COR-L47 (cell line): ENCODE data around the gene KCNS1.

ENCODE experiments used
- DNase-seq: peaks from one replicate; lab custom pipeline; 2025; lab: John Stamatoyannopoulos, UW

The KCNS1 gene

GRCh38 chr20:45073221-45073620 is 27.7 kb downstream of the KCNS1 start:
- no peak for DNase-seq

GRCh38 chr20:45072066-45072465 is 28.9 kb downstream of the KCNS1 start:
- DNase-seq, result no peak

DNA sequence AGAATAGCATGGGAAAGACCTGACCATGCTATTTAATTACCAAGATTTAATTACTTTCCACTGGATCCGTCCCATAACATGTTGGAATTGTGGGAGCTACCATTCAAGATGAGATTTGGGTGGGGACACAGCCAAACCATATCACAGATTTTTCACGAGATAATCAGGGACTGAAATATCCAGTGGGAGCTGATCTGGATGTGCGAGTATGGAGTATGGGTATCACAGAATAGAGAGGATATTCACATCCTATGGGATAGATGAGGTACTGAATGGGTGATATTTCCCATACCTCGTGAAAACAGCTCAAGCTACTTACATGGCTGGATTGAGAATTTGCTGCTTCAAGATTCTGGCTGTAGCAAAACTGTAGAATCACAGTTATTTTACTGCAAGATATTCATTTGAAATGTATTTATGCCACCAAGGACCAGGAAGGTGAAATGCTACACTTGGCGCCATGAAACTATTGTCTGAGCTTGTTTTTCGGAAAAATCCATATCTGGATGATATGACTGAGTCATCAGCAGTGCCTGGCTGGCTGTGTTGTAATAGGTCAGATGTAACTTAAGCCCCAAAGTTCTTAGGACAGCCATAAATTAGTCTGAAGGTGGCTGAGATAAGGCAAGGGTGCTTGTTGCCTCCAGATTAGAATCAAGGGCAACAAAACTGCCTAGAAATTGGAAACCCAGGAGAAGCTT is 29.8 kb downstream of the KCNS1 start:
- no peak for DNase-seq

- DNase-seq, result no peak
These were observed 31.7 kb downstream of the KCNS1 start for GRCh38 chr20:45069261-45069660.

DNA sequence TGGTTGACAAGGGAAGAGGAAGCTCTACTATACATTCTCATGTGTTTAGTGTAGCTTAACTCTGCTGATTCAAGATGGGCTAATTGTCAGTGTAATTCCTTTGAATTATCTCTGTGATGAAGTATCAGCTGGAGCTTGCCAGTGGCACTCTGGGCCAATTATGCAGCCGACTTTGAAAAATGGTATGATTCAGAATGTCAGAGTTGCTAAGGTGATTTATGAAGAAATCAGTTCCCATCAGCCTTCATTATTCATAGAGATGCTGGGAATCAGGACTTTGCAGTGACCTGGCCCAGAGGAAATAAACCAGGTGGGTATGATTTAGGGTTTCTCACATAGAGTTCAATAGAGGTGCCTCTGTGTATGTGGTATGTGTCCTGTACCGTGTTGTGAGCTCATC is 33.4 kb downstream of the KCNS1 start:
- DNase-seq, result no peak

GRCh38 chr20:45067087-45067486 is 33.8 kb downstream of the KCNS1 start:
- DNase-seq, result no peak

DNA sequence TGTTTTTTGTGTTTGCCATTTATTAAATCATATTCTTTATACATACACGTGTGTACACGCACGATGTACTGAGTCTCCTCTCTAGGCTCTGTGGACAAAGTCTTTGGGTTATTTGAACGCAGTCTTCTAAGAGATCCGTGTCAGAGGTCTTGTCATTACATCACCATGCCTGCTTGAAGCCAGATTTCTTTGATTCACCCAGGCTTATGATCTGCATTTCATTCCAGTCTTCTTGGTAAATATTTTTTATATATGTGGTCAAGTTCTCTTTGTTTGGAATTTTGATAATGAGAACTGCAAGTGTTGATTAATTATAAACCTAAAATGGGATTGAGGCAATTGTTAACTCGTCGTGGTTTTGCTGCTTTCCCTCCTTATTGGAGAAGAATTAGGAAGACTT is 34.6 kb downstream of the KCNS1 start:
- no peak for DNase-seq

- no peak for DNase-seq
These were observed 36.1 kb downstream of the KCNS1 start for GRCh38 chr20:45064812-45065211.

- DNase-seq, result peak; percentile 7
These were observed 37.8 kb downstream of the KCNS1 start for GRCh38 chr20:45063107-45063506.

DNA sequence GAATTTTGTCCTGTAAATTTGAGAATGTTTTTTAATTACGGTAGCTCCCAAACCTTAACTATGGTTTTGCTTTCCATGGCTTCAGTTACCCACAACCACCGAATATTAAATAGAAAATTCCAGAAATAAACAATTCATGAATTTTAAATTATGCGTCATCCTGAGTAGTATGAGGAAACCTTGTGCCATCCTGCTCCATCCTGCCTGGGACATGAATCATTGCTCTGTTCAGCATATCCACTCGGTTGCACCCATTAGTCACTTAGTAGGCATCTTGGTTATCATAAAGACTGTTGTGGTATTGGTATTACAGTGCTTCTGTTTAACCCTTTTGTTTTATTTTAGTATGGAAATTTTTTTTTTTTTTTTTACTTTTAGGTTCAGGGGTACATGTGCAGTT is 39.7 kb downstream of the KCNS1 start:
- no peak for DNase-seq

DNA sequence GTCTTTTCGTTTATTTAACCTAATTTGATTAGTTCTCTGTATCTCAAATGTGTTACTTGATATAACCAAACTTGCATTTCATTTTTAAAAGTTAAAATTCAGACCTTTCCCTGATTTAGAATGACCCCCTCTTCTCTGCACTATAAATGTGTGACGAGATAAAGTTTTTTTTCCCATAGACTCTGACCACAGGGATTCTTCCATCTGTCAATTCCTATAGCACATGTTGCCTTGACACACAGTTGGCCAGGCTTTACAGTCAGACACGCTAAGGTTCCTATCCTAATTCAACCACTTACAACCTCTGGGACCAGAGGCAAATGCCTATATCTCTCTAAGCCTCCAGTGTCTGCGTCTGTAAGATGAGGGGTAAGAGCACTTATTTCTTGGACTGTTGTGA is 40.6 kb downstream of the KCNS1 start:
- DNase-seq, result no peak

DNA sequence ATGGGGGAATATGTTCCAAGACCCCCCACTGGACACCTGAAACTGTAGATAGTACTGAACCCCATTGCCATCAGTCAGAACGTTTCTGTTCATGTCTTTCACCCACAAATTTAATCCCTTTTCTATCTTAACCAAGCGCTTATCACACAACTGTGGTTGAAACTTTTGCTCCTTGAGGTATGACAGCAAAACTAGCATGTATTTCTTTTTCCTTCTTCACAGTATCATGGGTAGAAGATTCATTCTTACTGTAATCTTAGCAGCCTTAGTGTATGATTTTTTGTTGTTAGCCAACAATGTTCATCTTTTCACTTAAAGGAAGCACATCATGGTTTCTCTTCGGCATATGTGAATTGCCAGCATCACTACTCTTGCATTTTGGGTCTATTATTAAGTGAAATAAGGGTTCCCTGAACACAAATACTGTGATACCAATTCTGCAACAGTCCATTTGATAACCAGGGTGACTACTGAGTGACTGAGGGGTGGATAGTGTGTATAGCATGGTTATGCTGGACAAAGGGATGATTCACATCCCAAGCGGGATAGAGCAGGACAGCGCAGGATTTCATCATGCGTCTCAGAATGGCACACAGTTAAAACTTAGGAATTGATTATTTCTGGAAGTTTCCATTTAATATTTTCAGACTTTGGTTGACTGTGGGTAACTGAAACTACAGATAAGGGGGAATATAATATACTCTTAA is 41.8 kb downstream of the KCNS1 start:
- DNase-seq, result no peak

- no peak for DNase-seq
These were observed 42.6 kb downstream of the KCNS1 start for GRCh38 chr20:45058168-45058850.

DNA sequence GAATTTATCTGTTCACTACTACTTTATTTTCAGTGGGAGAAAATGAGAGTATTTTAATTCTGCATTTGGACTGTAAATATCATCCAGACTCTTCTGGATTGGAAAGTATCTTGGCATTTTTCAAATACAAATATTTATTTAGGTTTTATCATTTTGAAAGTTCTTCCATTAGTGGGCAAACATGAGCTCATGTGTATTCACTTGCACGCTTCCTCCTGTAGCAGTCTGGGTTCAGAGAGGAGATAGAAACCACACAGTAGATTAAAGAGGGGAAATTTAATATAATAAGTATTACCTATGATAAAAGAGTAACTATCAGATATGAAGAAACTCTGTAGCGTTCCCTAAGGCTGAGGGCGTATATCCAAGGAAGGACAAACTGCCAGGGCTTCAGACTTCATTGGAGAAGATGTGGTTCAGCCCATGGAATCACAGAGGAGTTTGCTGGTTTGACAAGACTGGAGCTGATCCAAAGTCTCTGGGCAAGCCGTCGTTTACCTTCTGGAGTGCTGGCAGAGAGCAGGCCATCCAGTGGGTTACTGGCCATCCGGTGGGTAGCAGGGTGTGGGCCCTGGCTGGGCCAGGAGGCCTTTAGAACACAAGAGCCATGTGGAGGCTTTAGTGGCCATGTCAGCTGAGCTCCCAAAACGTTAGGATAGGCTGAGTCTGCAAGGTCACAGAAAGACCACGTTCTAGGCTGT is 44.3 kb downstream of the KCNS1 start:
- no peak for DNase-seq

DNA sequence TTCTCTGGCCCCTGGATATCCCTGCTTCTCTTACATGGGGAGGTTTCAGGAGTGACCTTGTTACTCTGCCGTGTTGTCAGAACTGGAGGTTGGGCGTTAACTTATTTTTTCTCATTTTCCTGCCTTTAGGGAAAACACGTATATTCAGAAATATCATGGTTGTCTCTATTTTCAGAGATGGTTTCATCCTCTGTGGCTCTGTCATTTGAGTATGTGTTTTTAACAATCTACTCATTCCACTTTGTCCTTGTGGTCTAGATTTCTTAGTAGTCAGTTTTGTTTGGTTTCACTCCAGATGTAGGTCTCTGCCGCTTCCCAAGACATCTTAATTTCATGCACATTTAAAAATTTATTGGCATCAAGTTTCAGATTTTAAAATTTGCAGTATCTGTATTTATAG is 45.9 kb downstream of the KCNS1 start:
- no peak for DNase-seq

GRCh38 chr20:45053430-45054351 is 47.2 kb downstream of the KCNS1 start:
- DNase-seq, result no peak

- DNase-seq, result no peak
These were observed 48.1 kb downstream of the KCNS1 start for GRCh38 chr20:45052698-45053429.

DNA sequence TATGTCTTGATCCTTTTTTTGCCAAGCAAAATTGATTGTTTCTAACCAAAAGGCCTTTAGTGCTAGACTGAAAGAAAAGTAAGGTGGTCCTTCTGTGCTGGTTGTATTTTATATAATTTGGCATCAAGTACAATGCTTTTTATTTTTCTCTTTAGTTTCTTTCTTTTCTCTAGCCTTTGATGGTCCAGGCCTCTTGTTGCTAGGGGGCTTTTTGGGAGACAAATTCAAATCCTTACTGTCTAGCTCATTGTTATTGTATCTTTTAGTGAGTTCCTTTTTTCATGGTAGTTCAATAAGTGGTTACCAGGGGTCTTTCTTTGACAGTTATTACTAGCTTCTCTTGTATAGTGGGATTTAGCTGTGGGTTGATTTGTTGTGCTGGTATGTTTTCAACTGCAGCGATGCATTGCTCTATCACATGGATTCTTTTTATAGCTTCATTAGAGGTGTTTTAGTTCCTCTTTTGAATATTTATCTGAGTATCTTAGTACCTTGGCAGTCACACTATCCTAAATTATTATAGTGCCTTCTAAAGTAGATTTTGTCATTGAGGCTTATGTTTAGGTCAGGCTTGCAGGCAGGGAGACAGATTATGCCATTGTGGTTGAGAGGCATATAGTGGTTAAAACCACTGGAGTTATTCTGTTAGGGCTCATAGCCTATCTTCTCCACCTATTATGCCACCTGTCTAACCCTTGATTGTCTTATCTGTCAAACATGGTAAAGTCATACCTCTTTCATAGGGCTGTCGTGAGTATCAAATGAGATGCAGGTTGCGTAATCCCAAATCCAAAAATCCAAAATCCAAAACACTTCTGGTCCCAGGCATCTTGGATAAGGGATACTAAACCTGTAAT is 49.5 kb downstream of the KCNS1 start:
- DNase-seq, result no peak

DNA sequence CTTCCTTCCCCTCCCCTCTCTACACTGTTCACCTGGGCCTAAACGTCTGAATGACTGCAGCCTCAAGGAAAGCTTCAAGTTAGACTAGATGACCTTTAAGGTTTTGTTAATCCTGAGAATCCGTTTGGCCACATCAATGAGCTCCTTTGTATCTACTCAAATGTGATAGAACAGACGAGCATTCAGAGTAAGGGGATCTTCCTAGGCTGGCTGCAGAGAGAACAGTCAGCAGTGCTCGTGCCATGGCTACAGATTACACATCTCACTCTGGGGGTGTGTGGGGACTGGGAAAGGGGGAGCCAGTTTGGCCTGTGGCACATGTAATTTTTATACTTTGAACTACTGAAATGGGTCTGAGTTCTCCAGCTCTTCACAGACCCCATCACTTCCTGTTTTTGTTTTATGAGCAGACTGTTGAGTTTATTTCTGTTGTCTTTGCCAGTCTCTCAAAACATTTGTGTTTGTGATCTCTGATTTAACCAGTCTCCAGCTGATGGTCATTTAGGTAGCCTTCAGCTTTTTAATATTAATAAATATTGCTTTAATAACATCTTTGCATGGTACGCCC is 50.9 kb downstream of the KCNS1 start:
- DNase-seq, result no peak

DNA sequence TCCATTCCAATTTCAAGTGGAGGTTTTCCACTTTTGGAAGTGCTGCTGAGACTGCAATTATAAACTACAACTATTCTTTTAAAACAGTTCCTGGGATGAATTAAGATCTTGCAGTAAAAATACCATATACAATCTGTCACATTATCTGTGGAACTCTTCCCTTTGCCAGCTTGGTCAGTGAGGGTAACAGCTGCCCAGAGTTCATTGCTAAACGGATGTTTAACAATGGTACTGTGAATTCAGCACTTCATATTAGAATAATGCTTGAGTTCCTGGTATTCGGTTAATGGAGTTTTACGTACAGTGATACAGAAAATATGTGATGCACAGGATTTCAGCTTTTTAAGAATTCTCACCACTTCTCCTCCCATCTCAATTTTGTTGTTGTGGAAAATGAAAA is 51.5 kb downstream of the KCNS1 start:
- DNase-seq, result no peak
